Suppressor macrophage (primary cell): ENCODE results near the gene SCFD1.
"Not testable (repeated sequence)": the region's sequence is repeated elsewhere in the genome, so short reads cannot be mapped to it uniquely, and the experiment has no call there.

ENCODE experiments used
- DNase-seq, 4 experiments: peaks; one replicate each; pipeline ENCODE4 v3.0.0-alpha.2; 2020 to 2022
- total RNA-seq, 17 experiments: gene quantifications; one replicate each; lab custom pipeline; 2026; ENCODE audit warnings: mixed read lengths in 6 of 17, inconsistent platforms in 3 of 17; lab: John Stamatoyannopoulos, UW

The SCFD1 gene, protein sequence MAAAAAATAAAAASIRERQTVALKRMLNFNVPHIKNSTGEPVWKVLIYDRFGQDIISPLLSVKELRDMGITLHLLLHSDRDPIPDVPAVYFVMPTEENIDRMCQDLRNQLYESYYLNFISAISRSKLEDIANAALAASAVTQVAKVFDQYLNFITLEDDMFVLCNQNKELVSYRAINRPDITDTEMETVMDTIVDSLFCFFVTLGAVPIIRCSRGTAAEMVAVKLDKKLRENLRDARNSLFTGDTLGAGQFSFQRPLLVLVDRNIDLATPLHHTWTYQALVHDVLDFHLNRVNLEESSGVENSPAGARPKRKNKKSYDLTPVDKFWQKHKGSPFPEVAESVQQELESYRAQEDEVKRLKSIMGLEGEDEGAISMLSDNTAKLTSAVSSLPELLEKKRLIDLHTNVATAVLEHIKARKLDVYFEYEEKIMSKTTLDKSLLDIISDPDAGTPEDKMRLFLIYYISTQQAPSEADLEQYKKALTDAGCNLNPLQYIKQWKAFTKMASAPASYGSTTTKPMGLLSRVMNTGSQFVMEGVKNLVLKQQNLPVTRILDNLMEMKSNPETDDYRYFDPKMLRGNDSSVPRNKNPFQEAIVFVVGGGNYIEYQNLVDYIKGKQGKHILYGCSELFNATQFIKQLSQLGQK
- total RNA-seq, result 52.8 to 196 (median 120) reads per million in 17 experiments

DNA sequence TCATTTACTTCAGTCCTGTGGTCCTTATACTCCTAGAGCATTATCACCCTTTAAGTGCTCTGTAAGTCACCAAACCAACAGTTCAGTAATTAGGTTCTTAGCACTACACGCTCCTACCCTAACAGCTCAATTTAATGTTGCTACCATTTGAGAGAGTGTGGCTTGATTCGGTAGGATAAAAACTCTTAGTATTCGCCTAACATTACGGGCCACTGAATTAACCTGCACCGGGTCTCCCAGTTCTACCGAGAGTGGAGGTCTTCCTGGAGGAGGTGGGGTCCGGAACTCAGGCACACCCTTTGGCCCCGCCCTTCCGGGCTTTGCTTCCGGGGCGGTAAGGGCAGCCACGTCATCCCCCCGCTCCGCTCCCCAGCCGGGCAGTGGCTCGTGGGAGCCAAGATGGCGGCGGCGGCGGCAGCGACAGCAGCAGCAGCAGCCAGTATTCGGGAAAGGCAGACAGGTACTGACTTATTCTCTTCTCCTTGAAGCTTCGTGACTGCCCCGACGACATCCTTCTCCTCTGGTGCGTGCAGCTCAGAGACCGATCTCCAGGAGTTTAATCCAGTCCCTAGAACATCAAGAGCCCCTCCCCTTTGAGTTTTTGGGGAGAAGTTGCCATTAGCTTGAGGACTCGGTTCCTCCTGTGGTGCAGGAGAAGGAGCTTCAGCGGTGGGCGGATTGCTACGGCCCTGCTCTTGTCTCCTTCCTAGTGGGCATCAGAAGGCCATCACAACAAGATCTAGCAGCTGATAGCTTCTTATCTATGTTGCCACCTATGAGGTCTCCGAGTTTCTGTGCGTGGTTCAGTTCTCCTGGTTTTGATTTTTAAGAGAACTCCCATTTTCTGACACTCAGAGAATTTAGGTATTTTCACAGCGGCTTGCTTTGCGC lies at the start of gene SCFD1:
Gene SCFD1, plus strand, starts transcription at position 380 of the 891 bp plus-strand sequence. Its CDS starts 20 bp downstream, at position 400.
- peak; percentile 95 to 98 (median 96) for DNase-seq

DNA sequence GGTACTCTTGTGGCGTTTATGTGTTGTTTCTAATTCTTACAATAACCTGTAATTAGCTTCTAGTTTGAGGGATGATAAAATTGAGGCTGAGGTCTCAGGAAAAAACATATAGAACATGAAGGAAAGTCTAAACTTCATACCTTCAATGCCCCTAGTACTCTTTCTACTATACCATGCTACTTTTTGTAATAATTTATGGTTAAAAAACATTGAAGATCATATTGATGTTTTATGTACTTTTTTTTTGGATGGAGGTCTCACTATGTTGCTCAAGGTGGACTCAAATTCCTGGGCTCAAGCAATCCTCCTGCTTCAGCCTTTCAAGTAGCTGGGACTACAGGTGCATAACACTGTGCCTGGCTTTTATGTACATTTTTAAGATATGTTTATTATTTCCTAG lies 49.3 kb upstream of the SCFD1 start:
- DNase-seq, result no peak

DNA sequence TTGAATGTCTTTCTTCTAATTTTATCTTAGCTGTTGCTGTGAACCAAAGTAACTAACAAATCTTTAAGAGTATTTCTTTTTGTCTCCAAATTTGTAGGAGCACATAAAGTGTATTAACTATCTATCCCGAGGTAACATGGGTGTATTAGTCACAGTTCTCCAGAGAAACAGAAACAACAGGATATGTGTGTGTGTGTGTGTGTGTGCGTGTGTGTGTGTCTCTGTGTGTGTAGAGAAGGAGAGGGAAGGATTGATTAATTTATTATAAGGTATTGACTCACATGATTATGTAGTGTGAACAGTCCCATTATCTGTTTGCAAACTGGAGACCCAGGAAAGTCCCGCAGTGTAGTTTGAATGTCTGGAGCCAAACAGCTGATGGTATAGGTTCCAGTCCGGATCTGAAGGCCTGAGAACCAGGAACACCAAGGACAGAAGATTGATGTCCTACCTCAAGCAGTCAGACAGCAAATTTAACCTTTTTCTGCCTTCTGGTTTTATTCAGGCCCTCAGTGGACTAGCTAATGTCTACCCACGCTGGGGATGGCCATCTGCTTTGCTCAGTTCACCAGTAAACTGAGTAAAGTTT lies 48.8 kb upstream of the SCFD1 start:
- no peak for DNase-seq

DNA sequence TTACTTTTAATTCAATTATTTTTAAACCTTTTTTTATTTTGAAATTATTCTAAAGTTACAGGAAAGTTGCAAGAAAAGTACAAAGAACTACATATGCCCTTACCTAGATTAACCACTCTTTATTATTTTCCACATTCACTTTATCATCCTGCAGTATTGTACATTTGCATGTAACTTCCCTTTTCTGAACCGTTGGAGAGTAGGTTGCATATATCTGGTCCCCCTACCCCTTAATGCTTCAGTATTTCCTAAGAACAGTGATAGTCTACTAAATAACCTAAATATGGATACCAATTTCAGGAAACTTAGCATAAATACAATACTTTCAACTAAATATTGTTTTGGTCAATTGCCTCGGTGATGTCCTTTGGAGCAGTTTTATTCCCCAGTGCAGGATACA lies 48.2 kb upstream of the SCFD1 start:
- no peak for DNase-seq

DNA sequence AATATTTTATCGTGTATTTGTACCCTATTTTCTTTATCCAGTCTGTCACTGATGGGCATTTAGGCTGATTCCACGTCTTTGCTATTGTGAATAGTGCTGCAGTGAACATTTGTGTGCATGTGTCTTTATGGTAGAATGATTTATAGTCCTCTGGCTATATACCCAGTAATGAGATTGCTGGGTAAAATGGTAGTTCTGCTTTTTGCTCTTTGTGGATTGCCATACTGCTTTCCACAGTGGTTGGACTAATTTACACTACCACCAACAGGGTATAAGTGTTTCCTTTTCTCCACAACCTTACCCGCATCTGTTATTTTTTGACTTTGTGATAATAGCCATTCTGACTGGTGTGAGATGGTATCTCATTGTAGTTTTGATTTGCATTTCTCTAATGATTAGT lies 47.3 kb upstream of the SCFD1 start:
- peak in 1 of 4 experiments; percentile 22 for DNase-seq

DNA sequence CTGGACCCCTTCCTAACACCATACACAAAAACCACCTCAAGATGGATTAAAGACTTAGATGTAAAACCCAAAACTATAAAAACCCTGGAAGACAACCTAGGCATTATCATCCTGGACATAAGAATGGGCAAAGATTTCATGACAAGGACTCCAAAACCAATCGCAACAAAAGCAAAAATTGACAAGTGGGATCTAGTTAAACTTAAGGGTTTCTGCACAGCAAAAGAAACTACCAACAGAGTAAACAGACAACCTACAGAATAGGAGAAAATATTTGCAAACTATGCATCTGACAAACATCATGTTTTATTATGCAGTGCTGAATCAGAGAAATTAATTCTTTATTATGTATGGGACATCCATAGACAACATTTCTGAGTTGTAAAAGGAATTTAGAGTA lies 45.8 kb upstream of the SCFD1 start:
- not testable (repeated sequence) for DNase-seq

DNA sequence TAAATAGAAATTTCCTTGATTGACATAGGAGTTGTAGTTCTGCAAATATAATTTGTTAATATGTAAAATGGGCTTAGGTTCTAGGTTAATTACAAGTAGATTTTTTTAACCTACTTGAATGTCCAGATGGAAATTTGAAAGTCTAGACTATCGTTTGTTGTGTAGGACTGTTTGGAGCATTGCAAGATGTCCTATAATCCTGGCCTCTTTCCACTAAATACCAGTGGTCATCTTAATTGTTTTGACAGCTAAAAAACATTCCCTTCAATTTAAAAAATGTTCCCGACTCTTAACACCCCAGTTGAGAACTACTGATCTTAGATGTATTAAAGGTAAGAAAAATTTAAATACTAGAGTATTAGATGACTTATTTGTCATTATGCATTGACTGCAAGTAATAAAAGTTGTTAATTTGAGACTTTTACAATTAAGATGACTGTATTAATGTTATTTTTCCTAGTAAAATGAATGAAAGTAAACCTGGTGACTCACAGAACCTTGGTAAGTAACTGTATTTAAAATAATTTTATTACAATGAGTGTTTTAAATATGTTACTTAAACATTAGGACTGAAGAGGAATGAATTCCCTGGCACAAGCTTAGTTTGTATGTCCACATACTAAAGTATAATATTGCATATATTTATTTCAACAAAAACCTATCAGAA lies 41.4 kb upstream of the SCFD1 start:
- no peak for DNase-seq

DNA sequence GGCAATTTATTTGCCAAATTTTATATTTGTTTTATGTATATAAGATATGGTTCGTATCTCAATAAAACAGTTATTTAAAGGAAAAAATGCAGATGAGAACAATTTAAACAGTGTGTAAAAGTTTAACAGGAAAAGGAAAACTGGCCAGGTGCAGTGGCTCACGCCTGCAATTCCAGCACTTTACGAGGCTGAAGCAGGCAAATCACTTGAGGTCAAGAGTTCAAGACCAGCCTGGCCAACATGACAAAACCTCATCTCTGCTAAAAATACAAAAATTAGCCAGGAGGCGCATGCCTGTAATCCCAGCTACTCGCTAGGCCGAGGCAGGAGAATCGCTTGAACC lies 40.9 kb upstream of the SCFD1 start:
- no peak for DNase-seq

DNA sequence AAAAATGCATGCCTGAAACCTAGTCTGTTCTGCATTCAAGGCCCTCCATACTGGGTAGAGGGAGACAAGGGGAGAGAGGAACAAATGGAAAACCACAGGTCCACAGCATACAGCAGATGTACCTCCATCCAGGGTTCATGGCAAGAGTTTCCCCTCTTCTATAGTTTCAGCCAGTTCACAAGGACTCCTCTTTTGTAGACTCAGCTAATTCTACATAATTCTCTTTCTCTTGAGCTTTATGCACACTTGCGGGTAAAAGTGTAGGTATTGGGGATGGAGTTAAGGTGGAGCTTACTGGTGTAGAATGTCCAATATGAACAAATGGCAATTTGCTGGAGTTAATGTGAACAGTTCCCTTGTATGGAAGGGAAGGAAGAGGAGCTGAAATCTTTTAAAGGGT lies 39.7 kb upstream of the SCFD1 start:
- DNase-seq, result no peak

DNA sequence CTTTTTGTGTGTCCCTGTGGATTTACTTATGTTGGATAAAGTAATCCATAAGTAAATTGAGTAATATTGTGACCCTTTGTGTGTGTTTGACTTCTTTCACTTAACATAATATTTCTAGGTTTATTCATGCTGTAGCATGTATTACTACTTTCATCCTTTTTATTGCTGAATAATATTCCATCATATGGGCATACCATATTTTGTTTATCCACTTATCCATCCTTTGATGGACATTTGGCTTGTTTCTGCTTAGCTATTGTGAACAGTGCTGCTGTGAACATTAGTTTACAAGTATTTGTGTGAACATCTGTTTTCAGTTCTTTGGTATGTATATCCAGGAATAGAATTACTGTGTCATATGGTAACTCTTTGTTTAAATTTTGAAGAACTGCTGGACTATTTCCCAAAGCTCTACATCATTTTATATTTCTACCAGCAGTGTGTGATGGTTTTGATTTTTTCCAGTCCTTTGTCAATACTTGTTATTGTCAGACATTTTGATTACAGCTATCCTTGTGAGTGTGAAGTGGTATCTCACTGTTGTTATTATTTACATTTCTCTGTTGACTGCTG lies 38.0 kb upstream of the SCFD1 start:
- no peak for DNase-seq

DNA sequence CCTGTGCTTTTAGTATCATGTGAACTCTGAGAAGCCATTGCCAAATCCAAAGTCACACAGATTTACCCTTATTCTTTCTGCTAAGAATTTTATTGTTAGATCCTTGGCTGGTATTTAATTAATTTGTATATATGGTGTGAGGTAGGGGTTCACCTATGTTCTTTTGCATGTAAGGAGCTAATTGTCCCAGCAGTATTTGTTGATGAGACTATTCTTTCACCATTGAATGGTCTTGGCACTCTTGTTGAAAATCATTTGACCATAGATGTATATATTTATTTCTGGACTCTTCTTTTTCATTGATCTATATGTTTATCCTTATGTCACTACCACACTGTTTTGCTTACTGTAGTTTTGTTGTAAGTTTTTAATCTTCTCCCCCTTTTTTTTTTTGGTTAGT lies 36.9 kb upstream of the SCFD1 start:
- DNase-seq, result no peak

DNA sequence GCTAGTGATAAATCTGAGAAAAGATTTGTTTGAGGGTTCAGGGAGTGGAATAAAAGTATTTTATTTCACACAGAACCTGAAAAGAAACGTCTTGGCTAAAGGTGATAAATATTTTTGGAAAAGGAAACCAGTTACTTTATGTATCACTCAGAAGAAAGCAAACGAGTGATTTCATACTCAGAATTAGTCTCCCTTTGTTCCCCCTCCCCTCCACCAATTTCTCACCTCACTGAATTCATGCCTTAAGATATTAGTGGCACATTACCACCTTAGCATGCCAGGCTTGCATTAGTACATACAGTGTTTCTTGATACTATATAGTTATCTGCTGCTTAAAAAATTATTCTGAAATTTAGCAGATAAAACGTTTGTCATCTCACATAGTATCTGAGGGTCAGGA lies 35.0 kb upstream of the SCFD1 start:
- no peak for DNase-seq

DNA sequence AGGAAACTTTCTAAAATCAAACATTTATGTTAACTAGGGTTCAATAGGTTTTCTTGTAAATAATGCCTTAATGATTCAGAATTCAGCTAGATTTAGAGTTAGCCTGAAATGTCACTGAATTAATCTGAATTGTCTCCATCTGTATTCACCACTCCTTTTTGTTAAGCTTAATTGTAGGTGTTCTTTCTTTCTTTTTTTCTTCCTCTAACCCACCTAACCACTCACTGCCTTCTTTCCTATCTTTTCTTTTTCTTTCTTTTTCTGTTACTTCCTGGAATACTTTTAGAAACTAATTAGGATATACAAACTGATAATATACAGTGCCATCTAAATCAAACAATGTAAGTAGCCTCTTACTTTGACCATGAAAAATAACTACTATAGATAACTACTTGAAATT lies 33.2 kb upstream of the SCFD1 start:
- no peak for DNase-seq

DNA sequence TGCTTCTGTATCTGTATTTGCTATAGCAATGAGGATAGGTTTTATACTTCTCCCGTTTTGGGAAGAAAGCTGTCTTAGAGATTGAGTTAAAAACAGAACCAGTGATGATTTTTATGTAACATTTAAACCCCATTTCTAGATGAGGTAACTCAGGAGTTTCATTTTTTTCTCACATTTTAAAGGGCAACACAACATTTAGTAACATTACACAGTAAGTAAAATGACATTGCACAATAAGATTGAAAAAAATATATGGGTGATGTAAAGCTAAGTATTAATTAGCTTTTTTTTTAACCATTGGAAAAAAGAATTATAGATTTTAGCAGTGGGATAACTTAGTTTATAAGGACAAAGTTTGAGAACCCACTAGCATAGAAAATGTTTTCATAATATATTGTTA lies 25.2 kb upstream of the SCFD1 start:
- peak in 2 of 4 experiments; percentile 33 to 38 for DNase-seq

DNA sequence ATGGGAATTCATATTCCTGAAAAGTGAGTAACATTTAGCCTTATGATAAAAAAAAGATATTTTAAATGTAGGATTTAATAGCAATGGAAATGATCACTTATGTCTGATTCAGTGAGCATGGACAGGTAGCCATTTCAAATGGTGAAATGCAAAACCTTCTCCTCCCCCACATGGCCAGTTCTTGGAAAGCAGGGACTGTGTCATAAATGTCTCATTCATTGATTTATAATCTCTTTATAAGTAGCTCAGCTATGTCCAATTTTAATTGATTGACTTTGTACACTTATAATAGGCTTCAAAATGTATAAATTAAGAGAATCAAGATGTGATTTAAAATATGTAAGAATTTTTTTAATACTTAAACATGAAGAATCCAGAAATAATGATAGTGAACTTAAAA lies 24.6 kb upstream of the SCFD1 start:
- no peak for DNase-seq

DNA sequence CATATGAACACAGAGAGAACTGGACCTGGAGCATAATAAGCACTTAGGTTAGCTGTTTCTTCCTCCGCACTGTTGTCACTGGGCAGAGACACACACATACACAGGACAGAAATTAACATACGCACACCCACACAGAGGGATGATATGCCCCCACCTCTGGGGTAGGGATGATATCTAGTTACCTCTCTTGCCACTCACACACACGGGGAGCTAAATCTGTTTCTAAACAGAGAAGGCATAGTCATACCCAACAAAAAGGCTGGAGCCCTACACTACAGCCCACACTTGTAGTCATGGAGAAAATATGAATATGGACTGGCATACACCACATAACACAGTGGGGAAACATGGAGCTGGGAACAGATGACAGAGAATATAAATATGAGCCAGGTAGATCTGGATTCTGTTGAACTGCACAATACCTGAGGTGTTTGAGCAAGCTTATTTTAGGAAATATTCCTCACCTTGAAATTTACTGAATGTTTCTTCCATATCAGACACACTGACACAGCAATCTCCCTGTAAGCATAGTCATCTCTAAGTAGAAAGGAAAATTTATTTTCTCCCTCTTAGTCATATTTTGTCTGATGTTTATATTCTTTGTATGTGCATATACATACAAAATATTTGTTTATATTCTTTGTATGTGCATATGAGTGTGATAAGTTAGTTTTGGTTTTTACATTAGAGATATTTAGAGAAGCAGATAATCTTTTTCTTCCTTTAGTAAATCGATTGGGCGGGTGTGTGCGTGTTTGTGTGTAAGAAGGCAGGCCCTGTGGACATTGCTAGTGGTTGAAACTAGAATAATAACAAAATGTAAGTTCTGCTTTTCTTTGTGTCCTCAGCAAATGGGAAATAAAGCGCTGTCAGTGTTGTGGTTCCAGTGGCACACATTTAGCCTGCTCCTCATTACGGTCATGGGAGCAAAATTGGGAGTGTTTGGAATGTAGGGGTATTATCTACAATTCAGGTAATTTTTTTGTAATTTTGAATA lies 20.9 kb upstream of the SCFD1 start:
- DNase-seq, result peak; percentile 13 to 56 (median 38)

DNA sequence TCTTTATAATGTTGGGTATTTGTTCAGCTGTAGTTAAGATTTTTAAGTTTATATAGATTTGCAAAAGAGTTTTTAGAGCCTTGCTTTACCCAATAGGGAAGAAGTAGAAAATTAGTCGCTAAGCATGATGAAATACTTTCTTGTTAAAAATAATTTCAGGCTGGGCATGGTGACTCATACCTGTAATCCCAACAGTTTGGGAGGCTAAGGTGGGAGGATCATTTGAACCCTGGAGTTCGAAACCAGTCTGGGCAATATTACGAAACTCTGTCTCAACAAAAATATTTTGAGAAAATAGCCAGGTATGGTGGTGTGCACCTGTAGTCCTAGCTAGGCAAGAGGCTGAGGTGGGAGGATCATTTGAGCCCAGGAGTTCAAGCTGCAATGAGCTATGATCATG lies 18.7 kb upstream of the SCFD1 start:
- peak in 1 of 4 experiments; percentile 12 for DNase-seq

DNA sequence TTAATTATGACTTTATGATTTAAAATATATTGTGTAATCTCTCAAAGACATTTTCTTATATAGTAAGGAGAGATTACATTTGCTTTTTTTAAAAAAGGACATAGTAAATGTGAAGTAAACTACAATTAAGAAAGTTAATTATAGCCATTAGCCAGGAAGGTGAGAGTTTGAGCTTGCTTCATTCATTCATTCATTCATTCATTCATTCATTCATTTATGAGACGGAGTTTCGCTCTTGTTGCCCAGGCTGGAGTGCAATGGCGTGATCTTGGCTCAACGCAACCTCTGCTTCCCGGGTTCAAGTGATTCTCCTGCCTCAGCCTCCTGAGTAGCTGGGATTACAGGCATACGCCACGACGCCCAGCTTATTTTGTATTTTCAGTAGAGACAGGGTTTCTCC lies 17.4 kb upstream of the SCFD1 start:
- not testable (repeated sequence) for DNase-seq

DNA sequence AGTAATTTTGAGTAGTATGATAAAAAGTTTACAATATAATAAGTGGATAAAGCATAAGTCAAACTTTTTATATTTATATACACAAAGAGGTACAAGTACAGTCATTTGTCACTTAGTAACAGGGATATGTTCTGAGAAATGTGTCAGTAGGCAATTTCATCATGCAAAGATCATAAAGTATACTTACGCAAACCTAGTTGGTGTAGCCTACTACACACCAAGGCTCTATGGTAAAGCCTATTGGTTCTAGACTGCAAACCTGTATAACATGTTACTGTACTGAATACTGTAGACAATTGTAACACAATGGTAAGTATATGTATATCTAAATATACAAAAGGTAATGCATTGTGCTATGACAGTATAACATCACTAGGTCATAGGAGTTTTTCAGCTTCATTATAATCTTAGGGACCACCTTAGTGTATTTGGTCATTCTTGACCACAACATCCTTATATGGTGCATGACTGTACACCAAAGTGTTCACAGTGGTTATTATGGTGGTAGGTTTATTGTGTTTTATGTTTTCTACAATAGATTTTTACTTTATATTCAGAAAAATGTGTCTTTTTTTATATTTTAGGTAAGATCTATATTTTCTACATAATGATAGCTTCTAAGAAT lies 14.9 kb upstream of the SCFD1 start:
- DNase-seq, result no peak

DNA sequence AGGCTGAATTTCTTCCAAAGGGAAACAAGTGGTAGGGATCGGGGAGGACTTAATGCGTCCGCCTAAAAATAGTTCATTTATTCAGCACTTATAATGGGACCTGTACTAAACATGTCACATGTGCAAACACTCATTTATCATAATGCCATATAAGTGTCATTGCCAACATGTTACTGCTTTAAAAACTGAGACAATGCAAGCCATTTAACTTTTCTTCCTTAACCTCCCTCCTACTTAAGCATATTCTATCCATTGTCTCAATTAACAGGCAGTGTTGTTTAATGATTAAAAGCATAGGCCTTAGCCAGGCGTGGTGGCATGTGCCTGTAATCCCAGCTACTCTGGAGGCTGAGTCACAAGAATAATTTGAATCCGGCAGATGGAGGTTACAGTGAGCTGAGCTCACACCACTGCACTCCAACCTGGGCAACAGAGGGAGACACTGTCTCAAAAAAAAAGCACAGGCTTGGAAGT lies 13.5 kb upstream of the SCFD1 start:
- DNase-seq, result no peak
